GM23248 (cell line): Measurements from ENCODE around the gene WAS.

Experiments used
- EZH2 ChIP-seq: fragments of 200-600 bp; sonication (generic); IDR thresholded peaks from 2 replicates; pipeline ENCODE4 v1.6.1; 2018; ENCODE audit warnings: antibody characterized with exemption, mild to moderate bottlenecking; ENCODE audit not compliant: insufficient read depth, poor library complexity, severe bottlenecking
- EZH2phosphoT487 ChIP-seq: fragments of 200-600 bp; sonication (generic); IDR thresholded peaks from 2 replicates; pipeline ENCODE4 v1.6.1; 2018; ENCODE audit warnings: antibody characterized with exemption, moderate library complexity, mild to moderate bottlenecking, low read depth; ENCODE audit not compliant: insufficient read depth

GRCh38 chrX:48694776-48695533 lies 11.4 kb downstream of the WAS start:
- TF ChIP-seq EZH2 (no peak), EZH2phosphoT487 (no peak)
